GM12878 (cell line): Measurements from ENCODE around the gene PHF1. TPM values are rescaled to one million over a fixed set of nuclear protein-coding genes. Genes with fewer than 3 reads are reported as not detected.

Experiments
- ATAC-seq: fragments of 200-7000 bp; cut with Tn5 transposase; 3 replicates; pipeline ENCODE4 v1.9.1; 2020; ENCODE audit warnings: mild to moderate bottlenecking, moderate library complexity
- BruUV-seq: library from RNA; stranded (reverse); fragments of 400-500 nt; replicated peaks from 2 replicates; lab custom pipeline; 2021; lab: Mats Ljungman, UMichigan
- CTCF ChIA-PET: fragments of 300-600 bp; sonication (Branson Sonifier 250); formaldehyde crosslinking; extraction: SDS; loops from one replicate; lab custom pipeline; 2021; ENCODE audit warnings: inconsistent platforms; lab: Yijun Ruan, JAX
- POLR2A ChIA-PET: fragments of 350-600 bp; formaldehyde crosslinking; extraction: SDS; loops from one replicate; lab custom pipeline; 2021; ENCODE audit warnings: inconsistent platforms; lab: Charles Lee
- RAD21 ChIA-PET: fragments of 300-600 bp; sonication (Branson Sonifier 250); formaldehyde crosslinking; loops from one replicate; lab custom pipeline; 2023; ENCODE audit warnings: antibody characterized with exemption; ENCODE audit not compliant: unreplicated experiment; lab: Charles Lee
- SMC1A ChIA-PET: fragments of 300-600 bp; sonication (Branson Sonifier 250); formaldehyde crosslinking; loops from one replicate; lab custom pipeline; 2023; ENCODE audit not compliant: unreplicated experiment, uncharacterized antibody; lab: Charles Lee
- DNase-seq: peaks from one replicate; pipeline ENCODE4 v3.0.0-alpha.2; 2011; ENCODE audit warnings: low read depth, low spot score
- FAIRE-seq: peaks from 3 replicates; lab custom pipeline; 2011; peaks lifted over from hg19 to GRCh38; lab: Jason Lieb, UNC
- H2AFZ ChIP-seq: 2 replicates; pipeline ENCODE4 v1.6.0; 2011; ENCODE audit warnings: low read depth, low read length, control low read depth; ENCODE audit not compliant: control insufficient read depth
- H3K27ac ChIP-seq: 2 replicates; pipeline ENCODE4 v1.5.1; 2011; ENCODE audit warnings: control low read depth; ENCODE audit not compliant: control insufficient read depth, insufficient read depth
- H3K27me3 ChIP-seq, 2 experiments: replicated peaks in 1 of 2; 2 replicates each; pipeline versions ENCODE4 v1.6.0 to v1.6.1; 2011; ENCODE audit warnings: low read length in 1 of 2; ENCODE audit not compliant: control insufficient read depth in 2 of 2, insufficient read depth in 2 of 2
- H3K36me3 ChIP-seq, 2 experiments: 2 replicates each; pipeline ENCODE4 v1.5.1; 2011; ENCODE audit warnings: low read length in 1 of 2; ENCODE audit not compliant: control insufficient read depth in 2 of 2, insufficient read depth in 2 of 2
- H3K4me1 ChIP-seq: 2 replicates; pipeline ENCODE4 v1.6.1; 2011; ENCODE audit warnings: mild to moderate bottlenecking, low read length, moderate library complexity, mixed read lengths; ENCODE audit not compliant: control insufficient read depth, insufficient read depth
- H3K4me2 ChIP-seq: 2 replicates; pipeline ENCODE4 v1.6.0; 2011; ENCODE audit warnings: control low read depth; ENCODE audit not compliant: control insufficient read depth, insufficient read depth
- H3K4me3 ChIP-seq: fragments of 200-600 bp; sonication (generic); 2 replicates; pipeline ENCODE4 v1.5.1; 2016
- H3K79me2 ChIP-seq: 2 replicates; pipeline ENCODE4 v1.6.0; 2011; ENCODE audit warnings: low read length; ENCODE audit not compliant: control insufficient read depth, insufficient read depth
- H3K9ac ChIP-seq: 2 replicates; pipeline ENCODE4 v1.8.0; 2011; ENCODE audit warnings: low read length, control low read depth, mixed read lengths; ENCODE audit not compliant: control insufficient read depth, insufficient read depth
- H3K9me3 ChIP-seq: replicated peaks from 3 replicates; pipeline ENCODE4 v1.5.1; 2011; ENCODE audit warnings: mild to moderate bottlenecking, low read length; ENCODE audit not compliant: control insufficient read depth, insufficient read depth
- H4K20me1 ChIP-seq: 2 replicates; pipeline ENCODE4 v1.6.0; 2011; ENCODE audit not compliant: control insufficient read depth, insufficient read depth
- CBX3 ChIP-seq: fragments of 200-600 bp; sonication (generic); IDR thresholded peaks from 2 replicates; pipeline ENCODE4 v1.6.1; 2016; ENCODE audit warnings: low read depth, borderline replicate concordance
- CHD1 ChIP-seq: IDR thresholded peaks from 2 replicates; pipeline ENCODE4 v1.6.1; 2012; ENCODE audit warnings: low read depth, low read length, improper control_type of control experiment
- CREM ChIP-seq: IDR thresholded peaks from 2 replicates; pipeline ENCODE4 v1.6.1; 2014; ENCODE audit warnings: antibody characterized with exemption, low read depth
- E2F4 ChIP-seq: IDR thresholded peaks from 2 replicates; pipeline ENCODE4 v1.6.1; 2012; ENCODE audit warnings: low read depth, low read length, improper control_type of control experiment
- FOXK2 ChIP-seq: fragments of 450-650 bp; IDR thresholded peaks from 2 replicates; pipeline ENCODE4 v1.6.1; 2017; ENCODE audit warnings: mild to moderate bottlenecking, moderate library complexity
- GATAD2B ChIP-seq: fragments of 450-650 bp; conservative IDR thresholded peaks from 2 replicates; pipeline ENCODE4 v1.6.1; 2017; ENCODE audit warnings: low read depth, mild to moderate bottlenecking, moderate library complexity
- IRF4 ChIP-seq: IDR thresholded peaks from 2 replicates; pipeline ENCODE4 v1.6.1; 2011; ENCODE audit warnings: low read depth, low read length
- MTA2 ChIP-seq: fragments of 450-650 bp; IDR thresholded peaks from 2 replicates; pipeline ENCODE4 v1.6.1; 2016; ENCODE audit warnings: low read depth, mild to moderate bottlenecking, moderate library complexity
- NFIC ChIP-seq: IDR thresholded peaks from 2 replicates; pipeline ENCODE4 v1.6.1; 2012; ENCODE audit warnings: low read depth, mild to moderate bottlenecking, inconsistent platforms, low read length, moderate library complexity
- NFYB ChIP-seq: IDR thresholded peaks from 2 replicates; pipeline ENCODE4 v1.6.1; 2011; ENCODE audit warnings: low read depth, mild to moderate bottlenecking, low read length, improper control_type of control experiment, moderate library complexity; ENCODE audit not compliant: insufficient read depth
- NR2C1 ChIP-seq: fragments of 450-650 bp; IDR thresholded peaks from 2 replicates; pipeline ENCODE4 v1.6.1; 2017; ENCODE audit warnings: antibody characterized with exemption, mild to moderate bottlenecking, moderate library complexity
- POLR2AphosphoS5 ChIP-seq: IDR thresholded peaks from 2 replicates; pipeline ENCODE4 v1.6.1; 2011; ENCODE audit warnings: mild to moderate bottlenecking, low read length, inconsistent platforms
- REST ChIP-seq: IDR thresholded peaks from 2 replicates; pipeline ENCODE4 v1.6.1; 2012; ENCODE audit warnings: mild to moderate bottlenecking, low read depth, low read length
- SMC3 ChIP-seq: IDR thresholded peaks from 2 replicates; pipeline ENCODE4 v1.6.1; 2011; ENCODE audit warnings: low read length, improper control_type of control experiment, borderline replicate concordance
- STAT3 ChIP-seq: IDR thresholded peaks from 2 replicates; pipeline ENCODE4 v1.6.1; 2011; ENCODE audit warnings: low read depth, low read length, improper control_type of control experiment
- SUPT20H ChIP-seq: IDR thresholded peaks from 2 replicates; pipeline ENCODE4 v1.6.1; 2011; ENCODE audit warnings: low read depth, mild to moderate bottlenecking, low read length, moderate library complexity, borderline replicate concordance; ENCODE audit not compliant: control insufficient read depth
- TARDBP ChIP-seq: IDR thresholded peaks from 2 replicates; pipeline ENCODE4 v1.6.1; 2016; ENCODE audit warnings: borderline replicate concordance
- ZNF622 ChIP-seq: fragments of 450-650 bp; IDR thresholded peaks from 2 replicates; pipeline ENCODE4 v1.6.1; 2017; ENCODE audit warnings: mild to moderate bottlenecking, inconsistent platforms
- WGBS: methylation state at CpG from one replicate; pipeline ENCODE4 v1.1.6; 2016; ENCODE audit warnings: low lambda C conversion rate; ENCODE audit not compliant: insufficient replicate concordance, insufficient coverage; ENCODE audit errors: missing lambda C conversion rate; 5-methylcytosine and 5-hydroxymethylcytosine counted together
- in situ Hi-C: fragments of 300-500 bp; cut with MboI; formaldehyde crosslinking; loops from 9 replicates; pipeline ENCODE4 v1.14.3; 2018; ENCODE audit warnings: mixed read lengths
- intact Hi-C: fragments of 100-400 bp; cut with micrococcal nuclease; formaldehyde crosslinking; loops from one replicate; pipeline ENCODE4 v1.14.2; 2022; ENCODE audit not compliant: unreplicated experiment
- polyA plus RNA-seq, 11 experiments: library from polyadenylated mRNA; depleted of rRNA in 4 of 11; unstranded in 6 of 11; stranded (reverse) in 5 of 11; fragments of >200 nt; fragmentation: Nextera tagmentation in 4 of 11; fragmentation: Illumina TruSeq in 1 of 11; extraction: Ambion mirVana in 4 of 11; extraction: Trizol in 1 of 11; gene quantifications; 1 replicate in 1 of 11; 2 replicates in 10 of 11; pipeline versions ENCODE4 v1.2.1 to v1.2.3, GENCODE V29; 2011 to 2016; ENCODE audit warnings: inconsistent platforms in 2 of 11, missing spikeins in 2 of 11, low read depth in 1 of 11
- total RNA-seq, 4 experiments: library from RNA; depleted of rRNA in 3 of 4; stranded (reverse); fragments of >200 nt in 3 of 4; fragmentation: Illumina TruSeq in 1 of 4; extraction: Trizol in 1 of 4; gene quantifications; 2 replicates each; pipeline versions ENCODE4 v1.2.1 to v1.2.3, GENCODE V29; 2013 to 2021

Gene PHF1
- total and polyA plus RNA-seq, 10 of the 15 experiments (the other 5 are each of a cell fraction or from before 2014, with no cell fraction given) = 1.3 to 17.8 (median 6.2) TPM

GRCh38 chr6:33459226-33459625, 48.4 kb downstream of the PHF1 start:
- no peak overlapping the region for H3K27ac ChIP-seq
- H3K36me3 ChIP-seq = no peaks in the 10 kb centered on the region; a peak in 1 of 4 replicates
- H3K27me3 ChIP-seq = no peaks in the 10 kb centered on the region
- 100% methylated on average over 2 of the region's 2 CpGs for WGBS
- CTCF ChIA-PET = interaction anchor here (0.8 kb wide), 1 partner anchor 149 kb away, joined by 3 read pairs; no protein-coding TSS in a partner anchor
- POLR2A ChIA-PET = no interaction called here
- peaks cover 3% of the 10 kb centered on the region; the same call in 1 of the 2 replicates for H3K4me1 ChIP-seq
- SMC1A ChIA-PET = interaction anchor here (1.0 to 1.3 kb wide), 2 partner anchors 9 to 89 kb away, joined by 3 to 4 read pairs; no protein-coding TSS in a partner anchor
- no peak overlapping the region for H3K9ac ChIP-seq
- no TSS peak for BruUV-seq
- peaks cover 9% of the 10 kb centered on the region; the same call in 1 of the 2 replicates for H3K79me2 ChIP-seq
- DNase-seq (no peak), FAIRE-seq (no peak)
- no peaks in the 10 kb centered on the region for H3K9me3 ChIP-seq
- H3K4me3 ChIP-seq = no peak overlapping the region
- H4K20me1 ChIP-seq = no peaks in the 10 kb centered on the region
- intact Hi-C loops = no loop called here
- H2AFZ ChIP-seq = no peak overlapping the region
- TF ChIP-seq NFIC (no peak), GATAD2B (no peak), MTA2 (no peak), CREM (no peak), STAT3 (no peak), ZNF622 (no peak), NR2C1 (no peak), E2F4 (no peak), POLR2AphosphoS5 (no peak), IRF4 (no peak), CBX3 (no peak), SUPT20H (no peak), TARDBP (no peak), SMC3 (no peak), NFYB (no peak), REST (no peak), CHD1 (no peak), FOXK2 (no peak)
- TF ChIP-seq, all 136 proteins: peak for 0
- H3K4me2 ChIP-seq = no peak overlapping the region
- no peak for ATAC-seq
- RAD21 ChIA-PET = no interaction called here
- in situ Hi-C loops = no loop called here
